CD4-positive, CD25-positive, alpha-beta regulatory T cell (primary cell): Measurements from ENCODE around the gene CD99L2. TPM values are rescaled to one million over a fixed set of nuclear protein-coding genes. Genes with fewer than 3 reads are reported as not detected.

Source experiments
- ATAC-seq, 2 donors: fragments of 150-1000 bp; cut with Tn5 transposase; one replicate each; pipeline ENCODE4 v1.10.0; 2021; ENCODE audit warnings: low read depth in 2 of 2, moderate number of reproducible peaks in 2 of 2, moderate library complexity in 1 of 2
- DNase-seq, 3 donors: peaks; one replicate each; pipeline versions ENCODE4 v3.0.0 to v3.0.0-alpha.2; 2012 to 2022; ENCODE audit warnings: mixed read lengths in 1 of 3
- H3K27ac ChIP-seq: one replicate; pipeline ENCODE4 v1.7.0; 2013; ENCODE audit warnings: mild to moderate bottlenecking, low read length; ENCODE audit not compliant: insufficient read depth, poor library complexity, severe bottlenecking
- H3K27me3 ChIP-seq: one replicate; pipeline ENCODE4 v1.7.0; 2013; ENCODE audit warnings: low read length; ENCODE audit not compliant: control insufficient read depth, insufficient read depth
- H3K36me3 ChIP-seq: one replicate; pipeline ENCODE4 v1.7.0; 2013; ENCODE audit warnings: mild to moderate bottlenecking, low read length, moderate library complexity; ENCODE audit not compliant: control insufficient read depth, insufficient read depth
- H3K4me1 ChIP-seq: 2 replicates; pipeline ENCODE4 v1.7.0; 2013; ENCODE audit warnings: mild to moderate bottlenecking, low read length; ENCODE audit not compliant: insufficient read depth, control insufficient read depth, poor library complexity, severe bottlenecking
- H3K4me3 ChIP-seq: one replicate; pipeline ENCODE4 v1.7.0; 2013; ENCODE audit warnings: low read depth, mild to moderate bottlenecking, low read length, moderate library complexity
- H3K9me3 ChIP-seq, 2 experiments: 1 replicate in 1 of 2; 2 replicates in 1 of 2; pipeline ENCODE4 v1.7.0; 2013; ENCODE audit warnings: low read length in 2 of 2, mild to moderate bottlenecking in 1 of 2, moderate library complexity in 1 of 2; ENCODE audit not compliant: control insufficient read depth in 2 of 2
- H3K27ac Mint-ChIP-seq, 3 donors: one replicate each; pipeline ENCODE4 v1.8.0; 2020 to 2022; ENCODE audit warnings: mild to moderate bottlenecking in 3 of 3, mixed read lengths in 3 of 3, moderate library complexity in 2 of 3
- H3K27me3 Mint-ChIP-seq: one replicate; pipeline ENCODE4 v1.8.0; 2022; ENCODE audit warnings: mild to moderate bottlenecking, mixed read lengths
- H3K36me3 Mint-ChIP-seq: one replicate; pipeline ENCODE4 v1.8.0; 2020; ENCODE audit warnings: mixed read lengths
- H3K4me1 Mint-ChIP-seq, 4 donors: one replicate each; pipeline ENCODE4 v1.8.0; 2020 to 2022; ENCODE audit warnings: mixed read lengths in 4 of 4, mild to moderate bottlenecking in 1 of 4
- H3K4me3 Mint-ChIP-seq, 4 donors: one replicate each; pipeline ENCODE4 v1.8.0; 2020 to 2022; ENCODE audit warnings: mild to moderate bottlenecking in 4 of 4, mixed read lengths in 4 of 4, moderate library complexity in 3 of 4
- H3K9me3 Mint-ChIP-seq, 7 donors: one replicate each; pipeline ENCODE4 v1.8.0; 2020 to 2022; ENCODE audit warnings: mixed read lengths in 7 of 7, mild to moderate bottlenecking in 3 of 7, moderate library complexity in 2 of 7
- polyA plus RNA-seq, 4 donors: library from polyadenylated mRNA; unstranded; fragments of 300-500 nt; fragmentation: Illumina TruSeq; gene quantifications; one replicate each; pipeline ENCODE4 v1.2.3, GENCODE V29; 2021
- total RNA-seq: library from RNA; stranded (reverse); gene quantifications from one replicate; pipeline ENCODE4 v1.2.3, GENCODE V29; 2022

Gene CD99L2
- total and polyA plus RNA-seq, 5 donors from 2014 or later = 14.3 to 18.6 (median 14.7) TPM

GRCh38 chrX:150869450-150869849 is 29.0 kb downstream of the CD99L2 start:
- no peaks in the 10 kb centered on the region for H3K4me1 ChIP-seq

GRCh38 chrX:150868625-150869024 is 29.8 kb downstream of the CD99L2 start:
- Histone ChIP-seq H3K4me1 (no peaks in the 10 kb centered on the region), H3K27me3 (no peaks in the 10 kb centered on the region), H3K27ac (no peak overlapping the region), H3K9me3 (no peaks in the 10 kb centered on the region), H3K4me3 (no peak overlapping the region), H3K36me3 (no peaks in the 10 kb centered on the region)
- Mint-ChIP-seq H3K4me1 (peaks cover 0 to 15% (median 10%) of the 10 kb centered on the region in 4 donors), H3K36me3 (peaks cover 7% of the 10 kb centered on the region), H3K27me3 (no peaks in the 10 kb centered on the region), H3K9me3 (no peaks in the 10 kb centered on the region), H3K4me3 (no peak overlapping the region), H3K27ac (no peak overlapping the region)
- DNase-seq = no peak
- ATAC-seq = no peak

More at GRCh38 chrX:150869450-150869849, 29.0 kb downstream of the CD99L2 start:
- H3K27ac ChIP-seq = no peak overlapping the region
- peak overlapping the region in 1 of 3 donors; percentile 76 for H3K27ac Mint-ChIP-seq
- no peaks in the 10 kb centered on the region for H3K9me3 Mint-ChIP-seq
- no peaks in the 10 kb centered on the region for H3K27me3 ChIP-seq
- H3K4me1 Mint-ChIP-seq = peaks cover 0 to 18% (median 16%) of the 10 kb centered on the region in 4 donors
- no peaks in the 10 kb centered on the region for H3K9me3 ChIP-seq
- ATAC-seq (no peak), DNase-seq (no peak)
- peaks cover 7% of the 10 kb centered on the region for H3K36me3 Mint-ChIP-seq
- no peaks in the 10 kb centered on the region for H3K27me3 Mint-ChIP-seq
- no peak overlapping the region for H3K4me3 Mint-ChIP-seq
- H3K4me3 ChIP-seq = no peak overlapping the region
- H3K36me3 ChIP-seq = no peaks in the 10 kb centered on the region

- Histone ChIP-seq H3K9me3 (no peaks in the 10 kb centered on the region), H3K27me3 (no peaks in the 10 kb centered on the region), H3K4me1 (no peaks in the 10 kb centered on the region), H3K27ac (no peak overlapping the region), H3K36me3 (no peaks in the 10 kb centered on the region), H3K4me3 (no peak overlapping the region)
- Mint-ChIP-seq H3K36me3 (peaks cover 9% of the 10 kb centered on the region), H3K27ac (no peak overlapping the region), H3K4me1 (peaks cover 0 to 10% (median 3%) of the 10 kb centered on the region in 4 donors), H3K9me3 (peaks cover 0 to 4% (median 0%) of the 10 kb centered on the region in 7 donors), H3K27me3 (no peaks in the 10 kb centered on the region), H3K4me3 (no peak overlapping the region)
- DNase-seq (no peak), ATAC-seq (no peak)
Measured at GRCh38 chrX:150864127-150864526, 34.3 kb downstream of the CD99L2 start.

GRCh38 chrX:150863191-150863590 is 35.3 kb downstream of the CD99L2 start:
- no peak overlapping the region for H3K4me3 Mint-ChIP-seq
- no peak for DNase-seq

GRCh38 chrX:150857453-150857852 is 41.0 kb downstream of the CD99L2 start:
- H3K27me3 Mint-ChIP-seq = no peaks in the 10 kb centered on the region

More at GRCh38 chrX:150863191-150863590, 35.3 kb downstream of the CD99L2 start:
- no peak overlapping the region for H3K4me3 ChIP-seq
- Mint-ChIP-seq H3K9me3 (peaks cover 0 to 7% (median 0%) of the 10 kb centered on the region in 7 donors), H3K27me3 (no peaks in the 10 kb centered on the region), H3K27ac (no peak overlapping the region), H3K4me1 (peaks cover 0 to 9% (median 0%) of the 10 kb centered on the region in 4 donors), H3K36me3 (peaks cover 9% of the 10 kb centered on the region)
- H3K9me3 ChIP-seq = no peaks in the 10 kb centered on the region
- H3K27ac ChIP-seq = no peak overlapping the region
- H3K27me3 ChIP-seq = no peaks in the 10 kb centered on the region
- no peaks in the 10 kb centered on the region for H3K4me1 ChIP-seq
- H3K36me3 ChIP-seq = no peaks in the 10 kb centered on the region
- ATAC-seq = no peak

GRCh38 chrX:150856785-150857184 is 41.7 kb downstream of the CD99L2 start:
- Histone ChIP-seq H3K27ac (no peak overlapping the region), H3K36me3 (peaks cover 3% of the 10 kb centered on the region), H3K9me3 (peaks cover 6 to 7% of the 10 kb centered on the region in 2 experiments), H3K4me1 (no peaks in the 10 kb centered on the region), H3K27me3 (no peaks in the 10 kb centered on the region), H3K4me3 (no peak overlapping the region)
- DNase-seq (no peak), ATAC-seq (no peak)
- no peak overlapping the region for H3K4me3 Mint-ChIP-seq
- peaks cover 0 to 26% (median 7%) of the 10 kb centered on the region in 7 donors for H3K9me3 Mint-ChIP-seq
- H3K36me3 Mint-ChIP-seq = peaks cover 20% of the 10 kb centered on the region
- no peaks in the 10 kb centered on the region for H3K27me3 Mint-ChIP-seq
- peaks cover 0 to 6% (median 0%) of the 10 kb centered on the region in 4 donors for H3K4me1 Mint-ChIP-seq
- H3K27ac Mint-ChIP-seq = no peak overlapping the region

More at GRCh38 chrX:150857453-150857852, 41.0 kb downstream of the CD99L2 start:
- no peaks in the 10 kb centered on the region for H3K4me1 ChIP-seq
- peaks cover 6 to 7% of the 10 kb centered on the region in 2 experiments for H3K9me3 ChIP-seq
- no peaks in the 10 kb centered on the region for H3K36me3 ChIP-seq
- DNase-seq (no peak), ATAC-seq (no peak)
- Mint-ChIP-seq H3K9me3 (peaks cover 0 to 26% (median 7%) of the 10 kb centered on the region in 7 donors), H3K4me1 (peaks cover 0 to 6% (median 0%) of the 10 kb centered on the region in 4 donors), H3K36me3 (peaks cover 20% of the 10 kb centered on the region), H3K4me3 (no peak overlapping the region), H3K27ac (no peak overlapping the region)
- no peaks in the 10 kb centered on the region for H3K27me3 ChIP-seq
- H3K4me3 ChIP-seq = no peak overlapping the region
- H3K27ac ChIP-seq = no peak overlapping the region

GRCh38 chrX:150856101-150856500 is 42.4 kb downstream of the CD99L2 start:
- Histone ChIP-seq H3K9me3 (peaks cover 6 to 7% of the 10 kb centered on the region in 2 experiments), H3K4me3 (no peak overlapping the region), H3K4me1 (no peaks in the 10 kb centered on the region), H3K27ac (no peak overlapping the region), H3K27me3 (no peaks in the 10 kb centered on the region), H3K36me3 (peaks cover 3% of the 10 kb centered on the region)
- Mint-ChIP-seq H3K4me3 (no peak overlapping the region), H3K36me3 (peaks cover 24% of the 10 kb centered on the region), H3K9me3 (peaks cover 0 to 26% (median 7%) of the 10 kb centered on the region in 7 donors), H3K27ac (no peak overlapping the region), H3K4me1 (peaks cover 0 to 6% (median 0%) of the 10 kb centered on the region in 4 donors), H3K27me3 (no peaks in the 10 kb centered on the region)
- DNase-seq (no peak), ATAC-seq (no peak)

- Histone ChIP-seq H3K36me3 (peaks cover 3% of the 10 kb centered on the region), H3K27me3 (no peaks in the 10 kb centered on the region), H3K4me3 (no peak overlapping the region), H3K4me1 (no peaks in the 10 kb centered on the region), H3K27ac (no peak overlapping the region), H3K9me3 (peaks cover 6 to 7% of the 10 kb centered on the region in 2 experiments)
- peaks cover 0 to 24% (median 7%) of the 10 kb centered on the region in 7 donors for H3K9me3 Mint-ChIP-seq
- no peak overlapping the region for H3K27ac Mint-ChIP-seq
- ATAC-seq (no peak), DNase-seq (no peak)
- H3K4me1 Mint-ChIP-seq = peaks cover 0 to 4% (median 0%) of the 10 kb centered on the region in 4 donors
- H3K36me3 Mint-ChIP-seq = peaks cover 24% of the 10 kb centered on the region
- no peaks in the 10 kb centered on the region for H3K27me3 Mint-ChIP-seq
- H3K4me3 Mint-ChIP-seq = no peak overlapping the region
Measured at GRCh38 chrX:150854856-150855255, 43.6 kb downstream of the CD99L2 start.
